Measurements from ENCODE around the gene NUP98.

NUP98 gene

DNA sequence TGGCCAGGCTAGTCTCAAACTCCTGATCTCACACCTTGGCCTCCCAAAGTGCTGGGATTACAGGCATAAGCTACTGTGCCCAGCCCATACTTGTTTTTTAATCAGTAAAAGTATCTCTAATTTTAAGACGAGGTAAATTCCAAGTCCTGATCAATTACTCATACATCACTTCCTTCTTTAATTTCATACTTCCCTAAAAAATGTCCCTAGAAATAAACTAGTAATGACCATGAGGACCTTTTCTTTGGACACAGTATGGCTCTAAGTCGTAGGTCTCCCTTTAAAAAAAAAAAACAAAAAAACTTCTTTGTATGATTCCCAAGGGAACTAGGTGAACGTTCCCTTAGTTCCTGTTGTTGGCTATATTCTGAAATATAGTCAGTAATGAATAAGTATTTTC lies 29.8 kb downstream of the NUP98 start:
- TF ChIP-seq CTCF (IDR thresholded peaks at IDR 0.05), result no peak

GRCh38 chr11:3764266-3764665 lies 33.1 kb downstream of the NUP98 start:
- TF ChIP-seq CTCF (IDR thresholded peaks at IDR 0.05), result no peak

- no peak for TF ChIP-seq CTCF (IDR thresholded peaks at IDR 0.05)
These were observed 42.2 kb downstream of the NUP98 start for GRCh38 chr11:3755151-3755550.

- no peak for TF ChIP-seq CTCF (IDR thresholded peaks at IDR 0.05)
These were observed 44.2 kb downstream of the NUP98 start for GRCh38 chr11:3753110-3753509.

DNA sequence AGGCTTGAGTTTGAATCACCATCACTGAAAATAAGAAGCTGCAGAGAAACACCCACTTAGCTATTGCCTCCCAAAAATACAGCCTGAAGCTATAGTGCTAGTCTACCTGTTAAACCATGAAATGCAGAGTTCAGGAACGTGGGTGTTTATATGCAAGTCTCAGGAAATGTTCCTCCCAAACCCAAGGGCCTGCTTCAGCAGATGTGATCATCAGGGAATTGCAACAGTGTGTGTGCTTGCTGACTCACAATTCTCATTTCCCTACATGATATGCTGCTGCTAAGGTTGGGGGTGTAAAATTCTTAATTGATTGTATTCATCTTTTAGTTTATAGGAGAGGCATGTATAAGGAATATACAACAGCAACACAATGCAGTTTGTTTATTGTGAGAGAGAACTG lies 49.6 kb downstream of the NUP98 start:
- no peak for TF ChIP-seq CTCF (IDR thresholded peaks at IDR 0.05)

DNA sequence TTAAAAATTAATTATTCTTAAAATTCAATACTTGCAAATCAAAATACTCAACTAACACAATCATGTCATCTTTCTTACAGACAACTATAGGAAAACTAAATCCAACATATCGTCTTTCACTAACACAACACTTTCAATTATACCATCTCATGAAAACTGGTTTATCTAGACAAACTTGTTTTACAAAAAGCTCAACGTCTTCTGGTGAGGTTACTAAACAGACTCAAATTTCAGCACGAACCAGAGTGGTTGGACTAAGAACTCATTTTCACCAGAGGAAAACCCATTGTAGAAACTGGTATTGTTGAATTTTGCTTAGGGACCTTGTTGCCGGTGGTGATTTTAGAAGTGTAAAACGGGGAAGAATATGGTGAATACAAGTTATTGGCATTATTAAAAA lies 52.2 kb downstream of the NUP98 start:
- TF ChIP-seq CTCF (IDR thresholded peaks at IDR 0.05), result no peak

GRCh38 chr11:3738723-3739122 lies 58.6 kb downstream of the NUP98 start:
- TF ChIP-seq CTCF (IDR thresholded peaks at IDR 0.05), result no peak

DNA sequence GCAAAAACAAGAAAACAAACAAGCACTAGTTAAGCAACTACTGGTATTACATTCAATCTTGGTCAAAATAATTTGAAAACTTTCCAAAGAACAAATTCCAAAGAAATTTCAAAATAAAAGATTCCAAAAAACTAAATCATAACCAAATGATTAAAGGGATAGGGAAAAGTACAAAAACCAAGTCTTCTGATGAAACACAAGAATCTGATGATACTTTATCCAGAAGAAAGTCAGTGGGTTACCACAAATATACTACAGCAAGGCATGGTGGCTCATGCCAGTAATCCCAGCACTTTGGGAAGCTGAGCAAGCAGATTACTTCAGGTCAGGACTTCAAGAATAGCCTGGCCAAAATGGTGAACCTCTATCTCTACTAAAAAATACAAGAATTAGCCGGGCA lies 59.1 kb downstream of the NUP98 start:
- TF ChIP-seq CTCF (IDR thresholded peaks at IDR 0.05), result no peak
